ENCODE measurements around the gene FLYWCH1. TPM values are rescaled to one million over a fixed set of nuclear protein-coding genes. Genes with fewer than 3 reads are reported as not detected.

Gene FLYWCH1
- total and polyA plus RNA-seq, 10 of the 15 experiments (the other 5 are each of a cell fraction or from before 2014, with no cell fraction given): 0.47 to 33.8 (median 11.2) TPM

DNA sequence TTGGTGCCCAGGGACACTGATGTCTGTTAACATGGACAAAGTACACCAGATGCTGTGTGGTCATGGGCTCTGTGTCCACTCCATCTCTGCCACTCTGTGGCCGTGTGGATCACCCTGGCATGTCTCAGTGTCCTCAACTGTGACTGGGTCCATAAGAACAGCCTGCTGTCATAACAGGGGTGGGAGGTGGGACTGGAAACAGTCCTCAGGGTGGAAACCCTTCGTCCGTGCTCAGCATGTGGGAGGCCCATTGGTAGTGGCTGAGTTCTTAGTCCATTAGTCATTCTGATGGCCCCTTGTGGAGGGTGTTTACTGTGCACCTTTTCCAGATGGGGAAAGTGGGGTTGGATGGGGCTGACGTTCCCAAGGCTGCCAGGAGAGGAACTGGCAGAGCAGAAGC is 15.9 kb upstream of the FLYWCH1 start:
- RAD21 ChIA-PET (ENCODE audit: unreplicated experiment): no interaction called here
- no peak overlapping the region for H3K9ac ChIP-seq (ENCODE audit: control insufficient read depth, insufficient read depth, low read length)
- 81% methylated on average over 4 of the region's 4 CpGs for WGBS (ENCODE audit: insufficient coverage, insufficient replicate concordance, low lambda C conversion rate, missing lambda C conversion rate)
- H2AFZ ChIP-seq (ENCODE audit: control insufficient read depth, low read depth, low read length): no peak overlapping the region
- no peaks in the 10 kb centered on the region for H3K4me1 ChIP-seq (ENCODE audit: control insufficient read depth, insufficient read depth, low read length)
- H3K4me2 ChIP-seq (ENCODE audit: control insufficient read depth, insufficient read depth): no peak overlapping the region
- no peak for TF ChIP-seq CREM (IDR thresholded peaks at IDR 0.05; ENCODE audit: low read depth)
- TF ChIP-seq DPF2 (IDR thresholded peaks at IDR 0.05): no peak
- TF ChIP-seq IRF4 (IDR thresholded peaks at IDR 0.05; ENCODE audit: low read depth, low read length): no peak
- no peak for TF ChIP-seq HCFC1 (IDR thresholded peaks at IDR 0.05; ENCODE audit: low read length)
- TF ChIP-seq, protein P1, sequence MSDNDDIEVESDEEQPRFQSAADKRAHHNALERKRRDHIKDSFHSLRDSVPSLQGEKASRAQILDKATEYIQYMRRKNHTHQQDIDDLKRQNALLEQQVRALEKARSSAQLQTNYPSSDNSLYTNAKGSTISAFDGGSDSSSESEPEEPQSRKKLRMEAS (IDR thresholded peaks at IDR 0.05; ENCODE audit: low read depth, low read length): no peak
- TF ChIP-seq, protein P2, sequence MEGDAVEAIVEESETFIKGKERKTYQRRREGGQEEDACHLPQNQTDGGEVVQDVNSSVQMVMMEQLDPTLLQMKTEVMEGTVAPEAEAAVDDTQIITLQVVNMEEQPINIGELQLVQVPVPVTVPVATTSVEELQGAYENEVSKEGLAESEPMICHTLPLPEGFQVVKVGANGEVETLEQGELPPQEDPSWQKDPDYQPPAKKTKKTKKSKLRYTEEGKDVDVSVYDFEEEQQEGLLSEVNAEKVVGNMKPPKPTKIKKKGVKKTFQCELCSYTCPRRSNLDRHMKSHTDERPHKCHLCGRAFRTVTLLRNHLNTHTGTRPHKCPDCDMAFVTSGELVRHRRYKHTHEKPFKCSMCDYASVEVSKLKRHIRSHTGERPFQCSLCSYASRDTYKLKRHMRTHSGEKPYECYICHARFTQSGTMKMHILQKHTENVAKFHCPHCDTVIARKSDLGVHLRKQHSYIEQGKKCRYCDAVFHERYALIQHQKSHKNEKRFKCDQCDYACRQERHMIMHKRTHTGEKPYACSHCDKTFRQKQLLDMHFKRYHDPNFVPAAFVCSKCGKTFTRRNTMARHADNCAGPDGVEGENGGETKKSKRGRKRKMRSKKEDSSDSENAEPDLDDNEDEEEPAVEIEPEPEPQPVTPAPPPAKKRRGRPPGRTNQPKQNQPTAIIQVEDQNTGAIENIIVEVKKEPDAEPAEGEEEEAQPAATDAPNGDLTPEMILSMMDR (IDR thresholded peaks at IDR 0.05 in 2 of 3, conservative IDR thresholded peaks at IDR 0.05 in 1 of 3; ENCODE audit: control insufficient read depth in 2 of 3, extremely low read depth in 1 of 3, insufficient read depth in 1 of 3, low read depth in 3 of 3, low read length in 3 of 3): no peak
- no peak for TF ChIP-seq ASH2L (IDR thresholded peaks at IDR 0.05; ENCODE audit: borderline replicate concordance, low read depth)
- ATAC-seq (no peak), DNase-seq (ENCODE audit: low read depth, low spot score) (no peak), FAIRE-seq (no peak)
- CTCF ChIA-PET: no interaction called here
- no peaks in the 10 kb centered on the region for H3K27me3 ChIP-seq (replicated peaks in 1 of 2; ENCODE audit: control insufficient read depth in 2 of 2, insufficient read depth in 2 of 2, low read length in 1 of 2)
- H3K9me3 ChIP-seq (replicated peaks; ENCODE audit: control insufficient read depth, insufficient read depth, low read length): no peaks in the 10 kb centered on the region
- no peaks in the 10 kb centered on the region for H4K20me1 ChIP-seq (ENCODE audit: control insufficient read depth, insufficient read depth)
- in situ Hi-C loops (cut with MboI): no loop called here
- intact Hi-C loops (cut with micrococcal nuclease; ENCODE audit: unreplicated experiment): no loop called here
- H3K27ac ChIP-seq (ENCODE audit: control insufficient read depth, insufficient read depth): no peak overlapping the region
- POLR2A ChIA-PET: interaction anchor here (0.6 kb wide), 1 partner anchor 12 kb away, joined by 4 read pairs; the partner anchor contains the start of gene FLYWCH2
- no peaks in the 10 kb centered on the region for H3K79me2 ChIP-seq (ENCODE audit: control insufficient read depth, insufficient read depth, low read length)
- no peaks in the 10 kb centered on the region for H3K36me3 ChIP-seq (ENCODE audit: control insufficient read depth in 2 of 2, insufficient read depth in 2 of 2, low read length in 1 of 2)
- SMC1A ChIA-PET (ENCODE audit: uncharacterized antibody, unreplicated experiment): no interaction called here
- no TSS peak for BruUV-seq (replicated peaks)
- H3K4me3 ChIP-seq: no peak overlapping the region
